Activated T-helper 1 cell treated with anti-CD3 and anti-CD28 coated beads, Interleukin-12 subunit alpha, Interleukin-12 subunit beta, Interleukin-2, Interleukin-4 antibody, amounts not matched to agents 30 ng/mL and 10 ng/mL and 1 ng/mL, durations not matched to agents 14 hours and 24 hours and 36 hours (primary cell): ENCODE measurements around the gene ZNF516. TPM values are rescaled to one million over a fixed set of nuclear protein-coding genes. Genes with fewer than 3 reads are reported as not detected.

Experiments used
- DNase-seq: peaks from one replicate; pipeline ENCODE4 v3.0.0; 2021; ENCODE audit warnings: low spot score
- H3K27ac Mint-ChIP-seq: one replicate; pipeline ENCODE4 v1.8.0; 2021; ENCODE audit warnings: mild to moderate bottlenecking, mixed read lengths
- H3K27me3 Mint-ChIP-seq: one replicate; pipeline ENCODE4 v1.8.0; 2022; ENCODE audit warnings: mild to moderate bottlenecking, moderate library complexity, mixed read lengths; ENCODE audit not compliant: insufficient read depth
- H3K36me3 Mint-ChIP-seq: one replicate; pipeline ENCODE4 v1.8.0; 2021; ENCODE audit warnings: low read depth, mixed read lengths
- H3K4me1 Mint-ChIP-seq: one replicate; pipeline ENCODE4 v1.8.0; 2021; ENCODE audit warnings: low read depth, mixed read lengths
- H3K4me3 Mint-ChIP-seq: one replicate; pipeline ENCODE4 v1.8.0; 2021; ENCODE audit warnings: mild to moderate bottlenecking, moderate library complexity, mixed read lengths
- H3K9me3 Mint-ChIP-seq: one replicate; pipeline ENCODE4 v1.8.0; 2021; ENCODE audit warnings: mixed read lengths
- intact Hi-C: fragments of 100-400 bp; cut with micrococcal nuclease; formaldehyde crosslinking; loops from one replicate; pipeline ENCODE4 v1.15.1; 2024
- total RNA-seq: library from RNA; stranded (reverse); gene quantifications from 2 replicates; pipeline ENCODE4 v1.2.3, GENCODE V29; 2022

The ZNF516 gene
- total RNA-seq, 1 donor from 2014 or later = 2.0 TPM

- no peak for DNase-seq
- peaks cover 8% of the 10 kb centered on the region for H3K9me3 Mint-ChIP-seq
- peaks cover 10% of the 10 kb centered on the region for H3K27me3 Mint-ChIP-seq
- H3K27ac Mint-ChIP-seq = no peak overlapping the region
- peaks cover 2% of the 10 kb centered on the region for H3K36me3 Mint-ChIP-seq
- H3K4me3 Mint-ChIP-seq = no peak overlapping the region
- intact Hi-C loops = loop anchor here (5.0 to 10.0 kb wide), 2 partner anchors 1305 to 1882 kb away; partner anchors contain the start of gene CNDP2
- H3K4me1 Mint-ChIP-seq = peaks cover 28% of the 10 kb centered on the region
These were observed 115.6 kb downstream of the ZNF516 start for GRCh38 chr18:76379226-76380126.

- Mint-ChIP-seq H3K4me1 (peaks cover 36% of the 10 kb centered on the region), H3K27ac (no peak overlapping the region), H3K9me3 (peaks cover 9% of the 10 kb centered on the region), H3K27me3 (peaks cover 10% of the 10 kb centered on the region), H3K36me3 (peaks cover 2% of the 10 kb centered on the region), H3K4me3 (no peak overlapping the region)
- intact Hi-C loops = loop anchor here (5.0 to 10.0 kb wide), 2 partner anchors 1304 to 1881 kb away; partner anchors contain the start of gene CNDP2
- no peak for DNase-seq
These were observed 116.4 kb downstream of the ZNF516 start for GRCh38 chr18:76378526-76379215.

GRCh38 chr18:76377359-76377756, 117.7 kb downstream of the ZNF516 start:
- DNase-seq = no peak
- Mint-ChIP-seq H3K36me3 (peaks cover 2% of the 10 kb centered on the region), H3K4me1 (peaks cover 40% of the 10 kb centered on the region), H3K9me3 (peaks cover 9% of the 10 kb centered on the region), H3K4me3 (no peak overlapping the region), H3K27ac (no peak overlapping the region), H3K27me3 (peaks cover 10% of the 10 kb centered on the region)
- intact Hi-C loops = loop anchor here (5.0 to 10.0 kb wide), 2 partner anchors 1303 to 1880 kb away; partner anchors contain the start of gene CNDP2

- Mint-ChIP-seq H3K36me3 (peaks cover 2% of the 10 kb centered on the region), H3K9me3 (peaks cover 9% of the 10 kb centered on the region), H3K27ac (peak overlapping the region; percentile 56), H3K4me1 (peaks cover 40% of the 10 kb centered on the region), H3K4me3 (no peak overlapping the region), H3K27me3 (peaks cover 10% of the 10 kb centered on the region)
- intact Hi-C loops = loop anchor here (5.0 to 10.0 kb wide), 2 partner anchors 1302 to 1880 kb away; partner anchors contain the start of gene CNDP2
- DNase-seq = no peak
These were observed 118.2 kb downstream of the ZNF516 start for GRCh38 chr18:76376668-76377358.

- Mint-ChIP-seq H3K4me1 (peaks cover 40% of the 10 kb centered on the region), H3K4me3 (no peak overlapping the region), H3K9me3 (peaks cover 9% of the 10 kb centered on the region), H3K27ac (no peak overlapping the region), H3K36me3 (peaks cover 2% of the 10 kb centered on the region), H3K27me3 (peaks cover 10% of the 10 kb centered on the region)
- intact Hi-C loops = loop anchor here (5.0 to 10.0 kb wide), 2 partner anchors 1301 to 1879 kb away; partner anchors contain the start of gene CNDP2
- no peak for DNase-seq
These were observed 118.8 kb downstream of the ZNF516 start for GRCh38 chr18:76376225-76376624.

- Mint-ChIP-seq H3K9me3 (peaks cover 9% of the 10 kb centered on the region), H3K4me3 (peak overlapping the region; percentile 8), H3K36me3 (peaks cover 5% of the 10 kb centered on the region), H3K27me3 (peaks cover 12% of the 10 kb centered on the region), H3K27ac (peak overlapping the region; percentile 70), H3K4me1 (peaks cover 40% of the 10 kb centered on the region)
- intact Hi-C loops = loop anchor here (1.0 to 10.0 kb wide), 7 partner anchors 10 to 1877 kb away; partner anchors contain the start of gene CNDP2
- DNase-seq = peak; percentile 50
These were observed 120.4 kb downstream of the ZNF516 start for GRCh38 chr18:76374330-76375281.

GRCh38 chr18:76373297-76373696, 121.7 kb downstream of the ZNF516 start:
- Mint-ChIP-seq H3K4me1 (peaks cover 40% of the 10 kb centered on the region), H3K27me3 (peaks cover 20% of the 10 kb centered on the region), H3K27ac (no peak overlapping the region), H3K36me3 (peaks cover 7% of the 10 kb centered on the region), H3K9me3 (peaks cover 9% of the 10 kb centered on the region), H3K4me3 (no peak overlapping the region)
- no peak for DNase-seq
- intact Hi-C loops = loop anchor here (10.0 kb wide), 1 partner anchor 1298 kb away; no protein-coding TSS in a partner anchor

- no peak overlapping the region for H3K4me3 Mint-ChIP-seq
- peaks cover 22% of the 10 kb centered on the region for H3K27me3 Mint-ChIP-seq
- no peak for DNase-seq
- intact Hi-C loops = loop anchor here (10.0 kb wide), 1 partner anchor 1297 kb away; no protein-coding TSS in a partner anchor
- no peak overlapping the region for H3K27ac Mint-ChIP-seq
- H3K36me3 Mint-ChIP-seq = peaks cover 9% of the 10 kb centered on the region
- peaks cover 33% of the 10 kb centered on the region for H3K4me1 Mint-ChIP-seq
- H3K9me3 Mint-ChIP-seq = peaks cover 9% of the 10 kb centered on the region
These were observed 123.5 kb downstream of the ZNF516 start for GRCh38 chr18:76371301-76372203.

- Mint-ChIP-seq H3K4me3 (no peak overlapping the region), H3K27me3 (peaks cover 22% of the 10 kb centered on the region), H3K27ac (no peak overlapping the region), H3K9me3 (peaks cover 9% of the 10 kb centered on the region), H3K36me3 (peaks cover 9% of the 10 kb centered on the region), H3K4me1 (peaks cover 24% of the 10 kb centered on the region)
- DNase-seq = no peak
- intact Hi-C loops = loop anchor here (10.0 kb wide), 1 partner anchor 1296 kb away; no protein-coding TSS in a partner anchor
These were observed 124.4 kb downstream of the ZNF516 start for GRCh38 chr18:76370686-76371085.

GRCh38 chr18:76370201-76370600, 124.8 kb downstream of the ZNF516 start:
- Mint-ChIP-seq H3K9me3 (peaks cover 8% of the 10 kb centered on the region), H3K4me1 (peaks cover 20% of the 10 kb centered on the region), H3K27me3 (peaks cover 22% of the 10 kb centered on the region), H3K36me3 (peaks cover 9% of the 10 kb centered on the region), H3K4me3 (no peak overlapping the region), H3K27ac (no peak overlapping the region)
- intact Hi-C loops = loop anchor here (10.0 kb wide), 1 partner anchor 1295 kb away; no protein-coding TSS in a partner anchor
- no peak for DNase-seq
